Sigmoid colon (tissue), 4 donors: Measurements from ENCODE around the gene CSPG4.

Experiments
- EP300 ChIP-seq, 4 donors: sonication (generic); formaldehyde crosslinking; IDR thresholded peaks; one replicate each; pipeline ENCODE4 v1.6.1; 2017; ENCODE audit warnings: antibody characterized with exemption in 4 of 4
- POLR2A ChIP-seq, 2 donors: fragments of 450-650 bp; IDR thresholded peaks; one replicate each; pipeline ENCODE4 v1.6.1; 2016; ENCODE audit warnings: antibody characterized with exemption in 2 of 2, mild to moderate bottlenecking in 2 of 2, moderate library complexity in 2 of 2
- TF ChIP-seq, protein P1 (sequence below), 4 experiments: fragments of 450-650 bp in 3 of 4; fragments of 200-600 bp in 1 of 4; IDR thresholded peaks; one replicate each; pipeline ENCODE4 v1.5.1; 2016 to 2019; ENCODE audit warnings: antibody characterized with exemption in 4 of 4, mild to moderate bottlenecking in 3 of 4, moderate library complexity in 2 of 4

- TF ChIP-seq, protein P1, sequence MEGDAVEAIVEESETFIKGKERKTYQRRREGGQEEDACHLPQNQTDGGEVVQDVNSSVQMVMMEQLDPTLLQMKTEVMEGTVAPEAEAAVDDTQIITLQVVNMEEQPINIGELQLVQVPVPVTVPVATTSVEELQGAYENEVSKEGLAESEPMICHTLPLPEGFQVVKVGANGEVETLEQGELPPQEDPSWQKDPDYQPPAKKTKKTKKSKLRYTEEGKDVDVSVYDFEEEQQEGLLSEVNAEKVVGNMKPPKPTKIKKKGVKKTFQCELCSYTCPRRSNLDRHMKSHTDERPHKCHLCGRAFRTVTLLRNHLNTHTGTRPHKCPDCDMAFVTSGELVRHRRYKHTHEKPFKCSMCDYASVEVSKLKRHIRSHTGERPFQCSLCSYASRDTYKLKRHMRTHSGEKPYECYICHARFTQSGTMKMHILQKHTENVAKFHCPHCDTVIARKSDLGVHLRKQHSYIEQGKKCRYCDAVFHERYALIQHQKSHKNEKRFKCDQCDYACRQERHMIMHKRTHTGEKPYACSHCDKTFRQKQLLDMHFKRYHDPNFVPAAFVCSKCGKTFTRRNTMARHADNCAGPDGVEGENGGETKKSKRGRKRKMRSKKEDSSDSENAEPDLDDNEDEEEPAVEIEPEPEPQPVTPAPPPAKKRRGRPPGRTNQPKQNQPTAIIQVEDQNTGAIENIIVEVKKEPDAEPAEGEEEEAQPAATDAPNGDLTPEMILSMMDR (IDR thresholded peaks at IDR 0.05): no peak
- TF ChIP-seq POLR2A (IDR thresholded peaks at IDR 0.05) (no peak), EP300 (IDR thresholded peaks at IDR 0.05) (no peak)
Observed at GRCh38 chr15:75662823-75663519, 49.7 kb downstream of the CSPG4 start.
